PFSK-1 (cell line): ENCODE data around the gene DAND5.

Source experiments
- FOXP2 ChIP-seq: optimal IDR thresholded peaks from 2 replicates; pipeline ENCODE3; 2011; ENCODE audit warnings: borderline replicate concordance, control low read depth, inconsistent platforms; ENCODE audit not compliant: insufficient read depth; ENCODE audit errors: extremely low read length, extremely low read depth
- TF ChIP-seq, protein P1 (sequence below), 2 experiments: IDR thresholded peaks; 2 replicates each; pipeline versions ENCODE4 v1.6.1 to v1.8.0; 2011 to 2012; ENCODE audit warnings: low read depth in 2 of 2, low read length in 2 of 2, control low read depth in 1 of 2, inconsistent platforms in 1 of 2, mild to moderate bottlenecking in 1 of 2, moderate library complexity in 1 of 2; ENCODE audit not compliant: insufficient read depth in 1 of 2

DNA sequence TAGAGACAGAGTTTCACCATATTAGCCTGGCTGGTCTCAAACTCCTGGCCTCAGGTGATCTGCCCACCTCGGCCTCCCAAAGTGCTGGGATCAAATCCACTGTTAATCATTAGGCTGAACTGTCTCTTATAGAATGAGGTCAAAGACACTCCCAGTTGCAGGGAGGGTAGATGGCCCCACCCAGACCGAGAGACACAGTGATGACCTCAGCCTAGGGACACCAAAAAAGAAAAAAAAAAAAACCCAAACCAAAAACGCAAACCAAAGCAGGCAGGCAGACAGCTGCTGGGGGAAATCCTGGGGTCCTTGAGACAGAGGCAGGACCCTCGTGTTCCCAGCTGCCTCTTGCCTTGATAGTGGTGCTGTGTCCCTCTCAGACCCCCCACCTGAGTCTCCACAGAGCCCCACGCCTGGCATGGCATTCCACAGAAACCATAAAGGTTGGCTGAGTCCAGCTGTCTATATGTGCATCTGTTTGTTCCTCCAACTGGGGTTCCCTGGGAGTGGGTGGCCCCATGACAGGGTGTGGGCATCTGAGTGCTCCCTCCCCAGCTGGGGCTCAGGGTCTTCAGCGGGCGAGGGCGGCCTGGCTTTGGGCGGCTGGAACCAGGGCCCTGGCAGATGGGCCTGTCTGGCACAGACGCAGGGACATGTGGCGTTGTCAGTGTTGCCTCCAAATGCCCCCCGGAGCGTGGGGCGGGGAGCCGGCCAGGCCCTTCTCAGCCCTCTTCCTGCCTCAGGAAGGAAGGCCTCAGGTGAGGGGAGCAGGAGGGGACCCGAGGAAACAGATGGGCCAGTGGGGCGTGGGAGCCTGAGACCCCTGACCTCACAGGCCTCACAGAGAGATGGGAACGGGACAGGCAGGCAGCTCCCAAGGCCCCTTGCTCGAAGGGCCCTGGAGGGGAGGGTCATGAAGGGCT is 5.2 kb downstream of the DAND5 start:
- no peak for TF ChIP-seq FOXP2
- TF ChIP-seq, protein P1, sequence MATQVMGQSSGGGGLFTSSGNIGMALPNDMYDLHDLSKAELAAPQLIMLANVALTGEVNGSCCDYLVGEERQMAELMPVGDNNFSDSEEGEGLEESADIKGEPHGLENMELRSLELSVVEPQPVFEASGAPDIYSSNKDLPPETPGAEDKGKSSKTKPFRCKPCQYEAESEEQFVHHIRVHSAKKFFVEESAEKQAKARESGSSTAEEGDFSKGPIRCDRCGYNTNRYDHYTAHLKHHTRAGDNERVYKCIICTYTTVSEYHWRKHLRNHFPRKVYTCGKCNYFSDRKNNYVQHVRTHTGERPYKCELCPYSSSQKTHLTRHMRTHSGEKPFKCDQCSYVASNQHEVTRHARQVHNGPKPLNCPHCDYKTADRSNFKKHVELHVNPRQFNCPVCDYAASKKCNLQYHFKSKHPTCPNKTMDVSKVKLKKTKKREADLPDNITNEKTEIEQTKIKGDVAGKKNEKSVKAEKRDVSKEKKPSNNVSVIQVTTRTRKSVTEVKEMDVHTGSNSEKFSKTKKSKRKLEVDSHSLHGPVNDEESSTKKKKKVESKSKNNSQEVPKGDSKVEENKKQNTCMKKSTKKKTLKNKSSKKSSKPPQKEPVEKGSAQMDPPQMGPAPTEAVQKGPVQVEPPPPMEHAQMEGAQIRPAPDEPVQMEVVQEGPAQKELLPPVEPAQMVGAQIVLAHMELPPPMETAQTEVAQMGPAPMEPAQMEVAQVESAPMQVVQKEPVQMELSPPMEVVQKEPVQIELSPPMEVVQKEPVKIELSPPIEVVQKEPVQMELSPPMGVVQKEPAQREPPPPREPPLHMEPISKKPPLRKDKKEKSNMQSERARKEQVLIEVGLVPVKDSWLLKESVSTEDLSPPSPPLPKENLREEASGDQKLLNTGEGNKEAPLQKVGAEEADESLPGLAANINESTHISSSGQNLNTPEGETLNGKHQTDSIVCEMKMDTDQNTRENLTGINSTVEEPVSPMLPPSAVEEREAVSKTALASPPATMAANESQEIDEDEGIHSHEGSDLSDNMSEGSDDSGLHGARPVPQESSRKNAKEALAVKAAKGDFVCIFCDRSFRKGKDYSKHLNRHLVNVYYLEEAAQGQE (IDR thresholded peaks at IDR 0.05; ENCODE audit: insufficient read depth in 1 of 2, low read depth in 2 of 2, low read length in 2 of 2) = no peak
